Lung (tissue), 12 donors: ENCODE data around the gene SLC24A1. TPM values are rescaled to one million over a fixed set of nuclear protein-coding genes. Genes with fewer than 3 reads are reported as not detected.

Experiments
- ATAC-seq: fragments of 200-7000 bp; cut with Tn5 transposase; one replicate; pipeline ENCODE4 v1.9.1; 2020; ENCODE audit warnings: moderate number of reproducible peaks; ENCODE audit not compliant: insufficient read depth, low FRiP score
- DNase-seq, 3 donors: peaks; one replicate each; pipeline ENCODE4 v3.0.0-alpha.2; 2013 to 2017
- H3K27ac ChIP-seq, 2 donors: one replicate each; pipeline ENCODE4 v1.5.1; 2013; ENCODE audit warnings: mild to moderate bottlenecking in 2 of 2, moderate library complexity in 2 of 2, control low read depth in 1 of 2, inconsistent platforms in 1 of 2, low read depth in 1 of 2, low read length in 1 of 2
- H3K27me3 ChIP-seq, 3 donors: one replicate each; pipeline ENCODE4 v1.5.1; 2013; ENCODE audit warnings: low read length in 2 of 3; ENCODE audit not compliant: control insufficient read depth in 3 of 3, insufficient read depth in 3 of 3
- H3K36me3 ChIP-seq, 4 donors: one replicate each; pipeline ENCODE4 v1.5.1; 2013; ENCODE audit warnings: low read length in 4 of 4, mild to moderate bottlenecking in 1 of 4, moderate library complexity in 1 of 4; ENCODE audit not compliant: control insufficient read depth in 4 of 4, insufficient read depth in 4 of 4
- H3K4me1 ChIP-seq, 5 donors: one replicate each; pipeline ENCODE4 v1.5.1; 2013; ENCODE audit warnings: low read length in 5 of 5, mild to moderate bottlenecking in 2 of 5, moderate library complexity in 1 of 5; ENCODE audit not compliant: control insufficient read depth in 5 of 5, insufficient read depth in 5 of 5
- H3K4me3 ChIP-seq: one replicate; pipeline ENCODE4 v1.5.1; 2013; ENCODE audit warnings: mild to moderate bottlenecking, control low read depth, moderate library complexity
- H3K9ac ChIP-seq, 2 donors: one replicate each; pipeline ENCODE4 v1.5.1; 2013; ENCODE audit warnings: low read length in 2 of 2, control low read depth in 1 of 2; ENCODE audit not compliant: insufficient read depth in 1 of 2
- H3K9me3 ChIP-seq, 4 donors: one replicate each; pipeline ENCODE4 v1.5.1; 2013; ENCODE audit warnings: low read length in 3 of 4, mild to moderate bottlenecking in 1 of 4, moderate library complexity in 1 of 4; ENCODE audit not compliant: control insufficient read depth in 4 of 4, insufficient read depth in 3 of 4
- CTCF ChIP-seq: IDR thresholded peaks from 2 replicates; pipeline ENCODE4 v1.5.1; 2012; ENCODE audit warnings: mild to moderate bottlenecking; ENCODE audit errors: control extremely low read depth, extremely low read depth
- WGBS, 2 donors: extraction: QIAGEN DNeasy Blood & Tissue Kit; methylation state at CpG; one replicate each; pipeline ENCODE4 v1.1.7; 2013; 5-methylcytosine and 5-hydroxymethylcytosine counted together
- polyA plus RNA-seq, 2 donors: library from polyadenylated mRNA; stranded (reverse); fragments of 200-250 nt; gene quantifications; one replicate each; pipeline ENCODE4 v1.2.1, GENCODE V29; 2013
- total RNA-seq, 2 donors: library from RNA; depleted of rRNA in 1 of 2; stranded (reverse); fragments of >200 nt in 1 of 2; gene quantifications; one replicate each; pipeline ENCODE4 v1.2.1, GENCODE V29; 2014 to 2021
- donor health status: control.
- donor health status: control.
- donor health status: Bipolar disorder and iron deficiency.
- donor health status: healthy.
- donor health status: DM: yes; HTN: yes; CAD: no.

The SLC24A1 gene
- total and polyA plus RNA-seq, 4 donors = 4.0 to 12.6 (median 7.8) TPM

- H3K36me3 ChIP-seq = peaks cover 0 to 1% (median 0%) of the 10 kb centered on the region in 4 donors
- DNase-seq = peak in 1 of 3 donors; percentile 19
- TF ChIP-seq CTCF = no peak
- no peaks in the 10 kb centered on the region for H3K4me1 ChIP-seq
- no peak overlapping the region for H3K4me3 ChIP-seq
- H3K9me3 ChIP-seq = no peaks in the 10 kb centered on the region
- no peak overlapping the region for H3K9ac ChIP-seq
- H3K27ac ChIP-seq = no peak overlapping the region
- H3K27me3 ChIP-seq = no peaks in the 10 kb centered on the region
- WGBS, 2 donors = 86 to 90% methylated on average over 2 of the region's 2 CpGs
- no peak for ATAC-seq
These were observed 60.7 kb downstream of the SLC24A1 start for GRCh38 chr15:65682404-65682911.

DNA sequence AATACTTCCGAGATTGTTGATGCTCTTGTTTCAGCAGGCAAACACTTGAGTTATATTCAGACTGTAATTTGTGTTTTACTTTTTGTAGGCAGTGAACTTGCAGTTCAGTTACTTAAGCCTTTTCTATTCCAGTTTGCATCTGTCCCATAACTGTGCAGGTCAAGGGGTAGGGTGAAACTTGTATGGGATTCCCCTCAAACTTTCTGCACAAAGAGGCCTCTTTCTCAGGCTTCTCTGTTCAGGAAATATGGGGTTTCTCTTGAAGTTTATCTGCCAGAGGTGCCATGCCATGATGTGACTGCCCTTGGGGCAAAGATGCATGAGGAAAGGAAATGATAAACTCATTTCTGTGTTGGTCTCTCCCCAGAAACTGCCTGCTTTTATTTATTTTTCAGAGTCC, 66.7 kb downstream of the SLC24A1 start:
- H3K4me3 ChIP-seq = no peak overlapping the region
- H3K36me3 ChIP-seq = peaks cover 10 to 24% (median 12%) of the 10 kb centered on the region in 4 donors
- no peaks in the 10 kb centered on the region for H3K9me3 ChIP-seq
- no peaks in the 10 kb centered on the region for H3K4me1 ChIP-seq
- ATAC-seq (no peak), DNase-seq (no peak)
- no peak overlapping the region for H3K27ac ChIP-seq
- no peaks in the 10 kb centered on the region for H3K27me3 ChIP-seq
- no peak for TF ChIP-seq CTCF
- WGBS, 2 donors = 95 to 98% methylated on average over 1 of the region's 1 CpG
- H3K9ac ChIP-seq = no peak overlapping the region

DNA sequence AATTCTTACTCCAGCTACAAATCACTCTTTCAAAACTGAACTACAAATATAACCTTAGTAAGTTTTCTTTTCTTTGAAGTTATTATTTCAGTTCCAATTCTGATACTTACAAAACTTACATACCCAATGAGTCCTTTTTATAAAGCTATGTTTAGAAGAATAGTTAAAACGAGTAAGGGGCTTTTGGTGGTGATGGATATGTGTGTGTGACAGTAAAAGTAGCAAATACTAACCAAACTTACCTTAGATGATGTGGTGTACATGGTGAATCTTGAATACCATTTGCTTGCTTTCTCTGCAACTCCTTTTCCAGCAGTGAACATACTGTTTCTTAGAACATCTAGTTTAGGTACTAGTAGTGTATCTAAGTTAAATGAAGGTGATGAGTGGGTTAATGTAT, 68.4 kb downstream of the SLC24A1 start:
- ATAC-seq (no peak), DNase-seq (no peak)
- WGBS, 2 donors = 84 to 93% methylated on average over 1 of the region's 1 CpG
- Histone ChIP-seq H3K9ac (no peak overlapping the region), H3K9me3 (no peaks in the 10 kb centered on the region), H3K36me3 (peaks cover 10 to 26% (median 12%) of the 10 kb centered on the region in 4 donors), H3K27me3 (no peaks in the 10 kb centered on the region), H3K4me3 (no peak overlapping the region), H3K27ac (no peak overlapping the region), H3K4me1 (peaks cover 0 to 6% (median 0%) of the 10 kb centered on the region in 5 donors)
- no peak for TF ChIP-seq CTCF

DNA sequence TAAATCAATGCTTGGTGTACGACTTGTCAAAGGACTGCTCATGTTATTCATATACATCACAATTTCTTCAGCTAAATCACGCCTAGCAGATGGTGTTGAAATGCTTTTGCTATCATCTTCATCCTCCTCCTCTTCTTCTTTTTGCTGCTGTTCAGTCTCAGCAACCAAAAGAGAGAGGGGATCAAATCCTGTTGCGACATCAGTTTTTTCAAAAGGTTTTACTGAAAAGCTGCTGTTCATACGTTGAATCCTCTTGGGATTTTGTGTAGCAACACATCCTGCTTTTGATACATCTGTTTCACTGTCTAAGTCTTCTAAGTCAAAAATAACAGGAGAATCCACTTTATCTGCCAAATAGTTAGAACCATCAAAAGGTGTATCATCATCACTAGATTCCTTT, 69.0 kb downstream of the SLC24A1 start:
- WGBS, 2 donors = 79 to 90% methylated on average over 4 of the region's 4 CpGs
- Histone ChIP-seq H3K36me3 (peaks cover 10 to 29% (median 12%) of the 10 kb centered on the region in 4 donors), H3K9me3 (no peaks in the 10 kb centered on the region), H3K9ac (no peak overlapping the region), H3K4me1 (peaks cover 0 to 10% (median 0%) of the 10 kb centered on the region in 5 donors), H3K27ac (no peak overlapping the region), H3K4me3 (no peak overlapping the region), H3K27me3 (no peaks in the 10 kb centered on the region)
- ATAC-seq (no peak), DNase-seq (no peak)
- no peak for TF ChIP-seq CTCF
